ENCODE data around the gene DLGAP1.

Gene DLGAP1

GRCh38 chr18:4236940-4237663, 218.0 kb downstream of the DLGAP1 start:
- DNase-seq = no peak

GRCh38 chr18:4233468-4233867, 221.6 kb downstream of the DLGAP1 start:
- no peak for DNase-seq

- no peak for DNase-seq
Observed at GRCh38 chr18:4232656-4233055, 222.5 kb downstream of the DLGAP1 start.

GRCh38 chr18:4231260-4231659, 223.8 kb downstream of the DLGAP1 start:
- no peak for DNase-seq

- DNase-seq = no peak
Observed at GRCh38 chr18:4230450-4231168, 224.5 kb downstream of the DLGAP1 start.

- no peak for DNase-seq
Observed at GRCh38 chr18:4224031-4224704, 230.9 kb downstream of the DLGAP1 start.

- DNase-seq = no peak
Observed at GRCh38 chr18:4211111-4211837, 243.8 kb downstream of the DLGAP1 start.

GRCh38 chr18:4208366-4208765, 246.7 kb downstream of the DLGAP1 start:
- DNase-seq = no peak

GRCh38 chr18:4207383-4207985, 247.6 kb downstream of the DLGAP1 start:
- DNase-seq = no peak

- no peak for DNase-seq
Observed at GRCh38 chr18:4204438-4204720, 250.7 kb downstream of the DLGAP1 start.

- DNase-seq = no peak
Observed at GRCh38 chr18:4203568-4204437, 251.3 kb downstream of the DLGAP1 start.

GRCh38 chr18:4200399-4200798, 254.7 kb downstream of the DLGAP1 start:
- no peak for DNase-seq

GRCh38 chr18:4198956-4199355, 256.2 kb downstream of the DLGAP1 start:
- DNase-seq = no peak

GRCh38 chr18:4196351-4196750, 258.8 kb downstream of the DLGAP1 start:
- no peak for DNase-seq

GRCh38 chr18:4193086-4193485, 262.0 kb downstream of the DLGAP1 start:
- no peak for DNase-seq

GRCh38 chr18:4181882-4182568, 273.1 kb downstream of the DLGAP1 start:
- no peak for DNase-seq

GRCh38 chr18:4181086-4181485, 274.0 kb downstream of the DLGAP1 start:
- DNase-seq = no peak

- no peak for DNase-seq
Observed at GRCh38 chr18:4172196-4173100, 282.7 kb downstream of the DLGAP1 start.

GRCh38 chr18:4157352-4157751, 297.8 kb downstream of the DLGAP1 start:
- no peak for DNase-seq

GRCh38 chr18:4146797-4147196, 308.3 kb downstream of the DLGAP1 start:
- DNase-seq = no peak
